ENCODE data around the gene HOMER1.

Gene HOMER1, protein sequence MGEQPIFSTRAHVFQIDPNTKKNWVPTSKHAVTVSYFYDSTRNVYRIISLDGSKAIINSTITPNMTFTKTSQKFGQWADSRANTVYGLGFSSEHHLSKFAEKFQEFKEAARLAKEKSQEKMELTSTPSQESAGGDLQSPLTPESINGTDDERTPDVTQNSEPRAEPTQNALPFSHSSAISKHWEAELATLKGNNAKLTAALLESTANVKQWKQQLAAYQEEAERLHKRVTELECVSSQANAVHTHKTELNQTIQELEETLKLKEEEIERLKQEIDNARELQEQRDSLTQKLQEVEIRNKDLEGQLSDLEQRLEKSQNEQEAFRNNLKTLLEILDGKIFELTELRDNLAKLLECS
- long read RNA-seq, donor 1 = 0 reads
- long read RNA-seq, donor 2, full-length matches to known transcripts = 2 of 2 reads
- long read RNA-seq, donor 2, partial matches to known transcripts = 0 of 2 reads
- long read RNA-seq, donor 2, other reads (novel, unspliced or antisense) = 0 of 2 reads
- long read RNA-seq, donor 3 = 0 reads
- long read RNA-seq, donor 4, full-length matches to known transcripts = 2 of 2 reads
- long read RNA-seq, donor 4, partial matches to known transcripts = 0 of 2 reads
- long read RNA-seq, donor 4, other reads (novel, unspliced or antisense) = 0 of 2 reads
- long read RNA-seq, donor 5, full-length matches to known transcripts = 5 of 5 reads
- long read RNA-seq, donor 5, partial matches to known transcripts = 0 of 5 reads
- long read RNA-seq, donor 5, other reads (novel, unspliced or antisense) = 0 of 5 reads
- long read RNA-seq, donor 6, full-length matches to known transcripts = 4 of 4 reads
- long read RNA-seq, donor 6, partial matches to known transcripts = 0 of 4 reads
- long read RNA-seq, donor 6, other reads (novel, unspliced or antisense) = 0 of 4 reads
- long read RNA-seq, donor 7, full-length matches to known transcripts = 3 of 3 reads
- long read RNA-seq, donor 7, partial matches to known transcripts = 0 of 3 reads
- long read RNA-seq, donor 7, other reads (novel, unspliced or antisense) = 0 of 3 reads
- long read RNA-seq, donor 8, full-length matches to known transcripts = 4 of 4 reads
- long read RNA-seq, donor 8, partial matches to known transcripts = 0 of 4 reads
- long read RNA-seq, donor 8, other reads (novel, unspliced or antisense) = 0 of 4 reads

DNA sequence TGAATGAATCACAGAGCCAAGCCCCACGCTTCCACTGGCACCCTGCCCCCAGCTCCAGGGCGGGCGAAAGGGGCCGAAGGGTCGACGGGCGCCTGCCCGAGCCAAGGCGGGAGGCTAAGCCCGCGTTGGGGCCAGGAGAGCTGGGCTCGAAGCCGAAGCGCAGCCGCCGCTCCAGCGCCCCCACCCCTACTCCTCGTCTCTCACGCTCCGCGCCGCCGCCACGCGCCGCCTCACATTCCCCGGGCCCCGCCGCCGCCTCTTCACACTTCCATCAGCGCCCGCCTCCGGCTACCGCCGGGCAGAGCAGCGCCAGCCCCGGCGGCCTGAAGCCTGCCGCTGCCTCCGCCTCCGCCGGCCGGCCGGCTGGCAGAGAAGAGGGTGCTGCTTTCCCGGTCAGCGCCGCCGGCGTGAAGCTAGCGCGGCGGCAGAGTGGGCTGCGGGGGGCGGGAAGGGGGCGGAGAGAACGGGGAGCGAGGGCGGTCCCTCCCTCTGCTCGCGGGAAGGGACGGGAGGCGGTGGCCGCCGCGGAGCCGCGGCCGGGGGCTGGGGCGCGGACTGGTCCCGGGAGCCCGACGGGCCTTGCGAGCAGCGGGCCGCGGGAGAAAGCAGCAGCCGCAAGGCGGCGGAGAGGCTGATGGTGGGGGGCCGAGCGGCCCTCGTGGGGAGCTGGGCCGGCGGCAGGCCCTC, at the start of gene HOMER1:
Gene HOMER1 (minus strand): TSS at position 431 of the 687 bp plus-strand sequence. CDS start 1,360 bp downstream, outside the sequence.
- DNase-seq = peak; percentile 97

DNA sequence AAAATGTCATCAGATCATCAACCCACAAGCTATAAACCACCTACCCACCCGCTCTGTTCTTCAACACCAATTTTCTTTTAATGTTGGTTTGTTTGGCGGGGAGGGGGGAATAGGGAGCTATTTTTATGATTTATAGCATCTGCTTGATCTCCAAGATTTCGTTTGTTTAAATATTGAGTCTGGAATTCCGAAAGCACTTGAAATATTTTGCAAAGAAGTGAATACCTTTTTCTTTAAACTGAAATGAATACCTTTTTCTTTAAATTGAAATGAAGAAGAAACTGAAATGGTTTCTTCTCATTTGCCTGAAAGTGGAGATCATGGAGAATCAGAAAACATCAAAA, 49.3 kb upstream of the HOMER1 start:
- no peak for DNase-seq

DNA sequence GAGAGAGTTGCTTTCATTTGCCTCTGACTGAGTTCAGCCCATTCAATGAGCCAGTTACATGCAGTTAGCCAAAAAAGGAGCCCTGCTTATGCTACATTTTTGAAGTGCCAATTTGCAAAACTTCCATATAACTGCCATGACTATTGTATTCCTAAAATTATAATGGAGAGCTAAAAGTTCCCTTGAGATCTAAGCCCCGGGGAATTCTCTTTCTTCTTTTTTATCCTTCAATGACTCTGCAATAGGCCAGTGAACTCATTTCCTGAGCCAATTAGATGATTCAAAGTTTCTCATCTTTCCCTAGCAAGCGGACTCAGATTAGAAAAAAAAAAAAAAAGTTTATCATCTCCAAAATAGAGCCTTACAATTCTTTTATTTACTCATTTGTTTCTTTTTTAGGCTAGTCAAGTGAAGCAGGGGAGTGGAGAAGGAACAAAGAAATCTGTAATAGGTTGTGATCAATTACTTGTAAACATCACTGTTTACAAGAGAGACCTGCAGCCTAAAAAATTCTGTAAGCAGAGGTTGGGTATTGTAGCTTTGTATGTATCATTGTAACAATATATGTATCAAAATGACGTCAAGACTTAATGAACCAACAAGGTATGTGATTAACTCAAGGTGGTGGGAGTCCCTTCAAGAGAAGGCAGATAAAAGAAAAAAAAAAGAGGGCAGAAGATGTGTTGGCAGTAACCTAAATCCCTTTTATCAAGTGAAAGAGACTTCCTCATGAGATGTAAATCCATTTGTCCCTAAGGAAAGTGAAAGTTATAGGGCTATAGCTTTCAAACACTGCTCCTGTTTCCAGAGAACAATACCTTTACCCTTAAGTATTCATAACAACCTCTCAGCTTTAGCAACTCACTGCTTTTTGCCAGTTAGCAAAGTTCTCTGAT, 48.7 kb upstream of the HOMER1 start:
- no peak for DNase-seq

DNA sequence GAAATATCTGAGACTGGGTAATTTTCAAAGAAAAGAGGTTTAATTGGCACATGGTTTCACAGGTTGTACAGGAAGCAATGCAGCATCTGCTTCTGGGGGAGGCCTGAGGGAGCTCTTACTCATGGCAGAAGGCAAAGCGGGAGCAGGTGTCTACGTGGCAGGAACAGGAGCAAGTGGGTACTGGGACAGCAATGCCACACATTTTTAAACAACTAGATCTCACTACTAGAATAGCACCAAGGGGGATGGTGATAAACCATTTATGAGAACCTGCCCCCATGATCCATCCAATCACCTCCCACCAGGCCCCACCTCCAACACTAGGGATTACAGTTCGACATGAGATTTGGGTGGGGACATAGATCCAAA, 47.6 kb upstream of the HOMER1 start:
- DNase-seq = no peak

DNA sequence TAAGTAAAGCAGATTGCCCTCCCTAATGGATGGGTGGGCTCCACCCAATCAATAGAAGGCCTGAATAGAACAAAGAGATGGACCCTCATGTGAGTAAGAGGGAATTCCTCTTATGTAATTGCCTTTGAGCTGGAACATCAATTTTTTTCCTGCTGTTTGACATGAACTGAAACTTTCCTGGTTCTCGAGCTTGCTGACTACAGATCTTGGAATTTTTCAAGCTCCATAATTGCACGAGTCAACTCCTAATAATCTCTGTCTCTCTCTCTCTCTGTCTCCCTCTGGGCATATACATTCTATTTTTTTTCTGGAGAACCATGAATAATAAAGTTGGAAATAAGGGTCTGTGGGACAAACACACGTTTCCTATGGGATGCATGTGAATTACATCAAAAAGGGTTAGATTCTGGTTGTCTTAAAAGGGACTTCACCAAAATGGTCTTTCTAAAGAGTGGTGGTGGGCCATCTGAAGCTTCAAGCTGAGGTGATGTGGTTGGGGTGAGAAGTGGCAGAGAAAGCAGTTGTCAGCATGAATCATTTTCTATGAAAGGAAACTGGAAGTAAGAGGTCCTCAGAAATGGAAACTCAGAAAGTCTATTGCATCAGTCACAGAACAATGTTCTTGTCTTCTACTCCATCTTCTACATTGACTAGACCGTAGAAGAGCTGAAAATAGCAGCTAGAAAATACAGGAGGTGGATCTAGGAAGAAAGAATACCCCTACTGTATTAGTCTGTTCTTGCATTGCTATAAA, 47.0 kb upstream of the HOMER1 start:
- no peak for DNase-seq

DNA sequence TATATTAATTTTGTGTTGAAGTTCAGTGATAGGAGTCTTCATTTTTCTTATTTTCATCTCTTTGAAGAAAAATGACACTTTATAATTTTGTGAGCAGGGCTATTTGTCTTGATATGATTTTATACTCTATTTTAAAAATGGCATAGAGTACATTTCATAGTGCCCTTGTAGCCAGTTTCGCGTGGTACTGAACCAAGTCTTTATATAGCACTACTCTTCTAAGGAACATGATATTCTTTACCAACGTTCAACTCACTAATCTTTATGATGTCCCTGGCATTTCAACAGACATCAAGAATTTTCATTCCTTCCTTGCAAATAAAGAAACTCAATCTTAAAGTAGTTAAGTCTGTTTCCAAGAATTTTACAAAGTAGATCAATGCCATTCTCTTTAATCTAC, 41.5 kb upstream of the HOMER1 start:
- DNase-seq = no peak

DNA sequence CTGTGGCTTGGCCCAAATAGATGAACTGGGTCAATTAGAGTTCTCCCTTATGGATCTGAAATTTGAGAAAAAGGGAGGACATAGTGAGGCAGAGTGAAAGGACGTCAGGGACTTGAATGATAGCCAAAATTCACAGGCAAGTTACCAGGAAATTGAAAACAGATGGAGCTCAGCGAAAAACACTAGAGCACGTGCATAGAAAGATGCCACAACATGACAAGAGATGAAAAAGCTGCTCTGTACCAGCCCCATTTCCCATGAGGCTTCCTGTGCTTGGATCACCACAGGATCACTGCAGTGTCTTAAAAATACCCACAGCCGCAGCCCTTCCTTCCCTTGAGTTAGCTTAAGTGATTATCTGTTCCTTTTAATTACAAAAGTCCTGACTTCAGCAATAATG, 39.0 kb upstream of the HOMER1 start:
- DNase-seq = no peak

DNA sequence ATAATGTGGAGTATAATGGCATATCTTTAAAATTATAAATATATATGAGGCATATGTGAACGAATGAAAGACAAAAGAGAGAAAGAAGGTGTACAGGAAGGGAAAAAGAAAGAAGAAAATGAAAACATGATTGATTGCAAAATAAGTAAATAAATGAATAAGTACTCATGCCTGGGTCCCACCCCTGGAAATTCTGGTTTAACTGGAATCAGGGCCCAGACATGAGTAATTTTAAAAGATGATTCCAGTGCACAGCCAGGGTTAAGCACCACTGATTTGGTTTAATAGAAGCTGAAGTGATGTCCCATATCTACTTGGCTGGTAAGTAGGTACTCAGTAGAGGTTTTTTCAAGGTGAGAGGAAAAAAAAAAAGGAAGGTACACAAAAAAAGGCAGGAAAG, 34.0 kb upstream of the HOMER1 start:
- no peak for DNase-seq

DNA sequence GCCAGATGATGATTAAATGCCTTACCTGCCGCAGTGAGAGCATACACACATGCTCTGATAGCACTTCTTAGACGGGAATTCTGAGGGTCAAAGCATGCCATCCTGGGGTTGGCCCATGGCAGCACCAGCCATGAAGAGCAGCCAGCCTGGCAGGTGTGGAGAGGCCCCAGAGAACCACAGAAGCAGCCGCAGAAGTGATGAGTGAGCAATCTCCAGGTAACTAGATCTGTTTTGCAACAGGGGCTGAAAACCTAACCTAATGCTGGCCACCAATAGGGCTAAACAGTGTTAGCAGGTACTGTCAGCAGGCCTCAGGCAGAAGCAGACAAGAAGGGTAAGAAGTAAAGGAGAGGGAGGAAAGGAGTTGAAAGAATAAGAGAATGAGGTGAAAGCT, 33.5 kb upstream of the HOMER1 start:
- no peak for DNase-seq

DNA sequence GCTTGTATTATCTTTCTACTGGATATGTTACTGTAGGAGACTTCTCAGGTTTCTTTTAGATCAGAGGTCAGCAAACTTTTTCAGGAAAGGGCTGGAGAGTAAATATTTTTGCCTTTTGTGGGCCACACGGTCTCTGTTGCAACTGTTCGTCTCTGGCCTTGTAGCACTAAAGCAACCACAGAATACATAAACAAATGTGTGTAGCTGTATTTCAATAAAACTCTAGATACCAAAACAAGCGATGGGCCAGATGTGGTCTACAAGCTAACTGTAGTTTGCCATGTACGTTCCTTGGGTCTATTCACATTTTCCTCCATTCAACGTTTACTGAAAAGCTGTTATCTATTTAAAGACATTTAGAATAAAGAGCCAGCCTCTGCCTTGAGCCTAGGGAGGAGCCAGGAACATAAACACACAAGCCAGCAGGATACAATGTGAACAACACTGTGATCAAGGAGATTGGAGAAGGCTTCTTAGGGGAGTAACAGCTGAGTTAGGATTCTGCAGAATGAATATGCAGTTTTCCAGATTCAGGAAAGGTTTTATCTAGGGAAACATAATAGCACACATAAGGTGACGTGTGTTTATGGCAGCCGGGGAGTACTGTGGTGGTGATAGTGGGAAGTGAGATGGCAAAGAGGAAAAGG, 33.0 kb upstream of the HOMER1 start:
- no peak for DNase-seq

DNA sequence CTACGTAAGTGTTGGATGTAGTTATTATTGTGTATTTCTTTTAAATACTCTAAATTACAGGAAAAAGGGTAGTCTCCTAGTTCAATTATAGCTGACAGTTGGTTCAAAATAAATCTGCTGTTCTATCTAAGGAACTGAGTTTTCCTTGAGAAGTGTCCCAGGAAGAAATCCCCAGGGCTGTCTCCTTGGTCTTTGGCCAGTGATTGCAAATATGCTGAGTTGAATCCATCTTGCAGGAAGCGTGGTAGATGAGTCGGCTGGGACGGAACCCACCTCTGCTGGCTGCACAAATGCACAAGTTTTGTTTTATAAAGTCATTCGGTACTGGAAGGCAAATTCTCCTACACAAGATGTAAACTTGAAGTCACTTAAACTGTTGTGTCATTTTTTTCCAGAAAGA, 30.2 kb upstream of the HOMER1 start:
- no peak for DNase-seq

DNA sequence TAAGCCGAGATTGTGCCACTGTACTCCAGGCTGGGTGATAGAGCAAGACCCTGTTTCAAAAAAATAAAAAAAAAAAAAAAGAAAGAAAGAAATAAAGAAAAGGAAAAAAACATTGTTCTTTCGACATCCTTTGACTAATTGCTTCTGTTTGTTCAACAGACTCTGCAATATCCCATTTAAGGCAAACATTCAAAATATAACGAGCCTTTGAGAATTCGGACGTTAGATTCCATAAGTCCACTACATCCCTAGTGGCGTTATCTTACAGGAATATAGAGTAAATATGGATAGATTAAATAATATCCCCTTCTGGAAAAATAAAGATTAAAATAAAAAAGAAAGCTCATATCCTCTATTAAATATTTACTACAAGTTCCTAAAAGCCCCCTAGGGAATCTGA, 27.0 kb upstream of the HOMER1 start:
- DNase-seq = no peak

DNA sequence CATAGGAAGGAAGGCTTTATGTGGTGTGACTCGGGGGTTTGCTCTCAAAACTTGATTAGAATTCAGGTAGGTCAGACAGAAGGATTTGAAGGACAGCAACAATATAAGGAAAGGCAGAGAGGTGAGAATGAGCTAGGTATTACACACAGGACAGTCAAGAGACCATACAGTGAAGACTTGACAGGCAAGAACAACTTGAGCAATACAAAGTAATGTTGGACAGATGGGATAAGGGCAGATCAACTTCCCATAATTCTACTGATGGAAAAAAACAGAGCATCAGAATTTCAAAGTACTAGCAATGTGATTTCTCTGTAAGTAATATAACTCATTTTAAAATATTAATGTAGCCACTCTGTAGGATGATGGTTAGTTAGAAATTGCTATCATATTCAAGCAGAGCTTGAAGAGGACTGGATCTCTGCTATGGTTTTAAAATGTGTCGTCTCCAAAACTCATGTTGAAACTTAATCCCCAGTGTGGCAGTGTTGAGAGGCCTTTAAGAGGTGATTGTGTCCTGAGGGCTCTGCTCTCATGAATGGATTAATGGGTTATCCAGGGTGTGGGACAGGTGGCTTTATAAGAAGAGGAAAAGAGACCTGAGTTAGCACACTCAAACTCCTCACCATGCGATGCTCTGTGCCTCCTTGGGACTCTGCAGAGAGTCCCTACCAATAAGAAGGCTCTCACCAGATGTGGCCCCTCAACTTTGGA, 22.4 kb upstream of the HOMER1 start:
- no peak for DNase-seq

DNA sequence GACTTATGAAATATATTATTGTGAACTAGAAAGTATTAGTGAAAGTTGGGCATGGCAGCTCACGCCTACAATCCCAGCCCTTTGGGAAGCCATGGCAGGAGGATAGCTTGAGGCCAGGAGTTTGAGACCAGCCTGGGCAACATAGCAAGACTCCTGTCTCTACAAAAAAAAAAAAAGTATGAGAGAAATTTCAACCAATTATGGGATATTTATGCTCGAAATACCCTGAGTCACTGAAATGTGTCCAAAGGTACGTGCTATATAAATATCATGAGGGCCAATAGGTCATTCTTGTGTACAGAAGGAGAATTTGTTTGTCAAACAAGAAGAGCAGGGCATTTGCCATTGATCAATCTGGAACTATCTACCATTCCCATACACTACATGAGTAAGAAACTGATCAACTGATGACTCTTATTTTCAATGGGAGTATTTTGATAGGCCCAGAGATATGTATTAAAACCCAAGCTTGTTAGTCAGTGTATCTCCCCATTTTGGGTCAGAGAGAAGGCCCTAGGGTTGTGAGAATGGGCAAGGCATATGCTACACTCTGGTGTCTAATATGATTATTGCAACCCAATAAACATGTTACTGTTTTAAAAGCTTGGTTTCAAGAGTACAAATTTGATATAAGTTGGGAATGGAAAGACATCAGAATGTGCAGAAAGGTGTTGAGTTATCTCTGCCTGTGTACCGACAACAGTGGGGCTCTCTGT, 21.7 kb upstream of the HOMER1 start:
- DNase-seq = no peak

DNA sequence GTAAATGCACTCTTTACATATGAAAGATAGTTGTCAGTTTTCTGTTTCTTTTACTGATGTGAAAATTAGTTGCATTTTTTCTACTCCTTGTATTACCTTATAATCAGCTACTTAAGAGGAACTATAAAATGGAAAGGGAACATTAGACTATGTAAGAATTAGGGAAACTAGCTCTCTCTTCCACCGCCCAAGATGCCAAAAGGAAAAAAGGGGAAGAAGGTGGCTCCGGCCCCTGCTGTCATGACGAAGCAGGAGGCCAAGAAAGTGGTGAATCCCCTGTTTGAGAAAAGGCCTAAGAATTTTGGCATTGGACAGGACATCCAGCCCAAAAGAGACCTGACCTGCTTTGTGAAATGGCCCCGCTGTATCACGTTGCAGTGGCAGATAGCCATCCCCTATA, 15.2 kb upstream of the HOMER1 start:
- no peak for DNase-seq

DNA sequence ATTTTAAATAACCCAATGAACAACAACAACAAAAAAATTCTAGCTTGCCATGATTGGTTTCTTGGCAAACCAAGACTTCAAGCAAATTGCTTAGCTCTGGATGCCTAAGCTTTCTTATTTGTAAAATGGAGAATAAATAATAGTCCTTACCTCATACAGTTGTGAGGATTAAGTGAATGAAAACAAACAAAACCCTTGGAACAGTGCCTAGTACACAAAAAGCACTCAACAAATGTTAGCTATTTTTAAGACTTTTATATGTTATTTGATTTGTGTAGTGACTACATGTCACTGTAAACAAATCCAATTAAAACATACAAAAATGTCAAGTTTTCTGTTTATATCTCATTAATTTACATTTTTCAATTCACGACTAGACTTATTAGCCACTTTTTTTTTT, 13.5 kb upstream of the HOMER1 start:
- DNase-seq = no peak

DNA sequence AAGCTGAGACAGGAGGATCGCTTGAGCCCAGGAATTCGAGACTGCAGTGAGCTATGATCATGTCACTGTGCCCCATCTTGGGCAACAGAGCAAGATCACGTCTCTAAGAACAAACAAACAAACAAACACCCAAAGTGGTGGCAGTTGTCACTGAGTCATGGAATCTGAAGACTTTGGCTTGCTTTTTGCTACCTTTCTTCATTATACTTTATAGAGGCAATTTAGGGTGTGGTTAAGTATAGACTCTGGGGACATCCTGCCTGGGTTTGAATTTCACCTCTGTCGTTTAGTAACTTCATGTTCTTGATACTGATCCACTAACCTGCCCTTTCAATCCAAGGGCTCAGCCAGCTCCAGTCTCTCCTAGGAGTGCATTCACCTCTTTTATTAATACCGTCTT, 13.0 kb upstream of the HOMER1 start:
- no peak for DNase-seq

DNA sequence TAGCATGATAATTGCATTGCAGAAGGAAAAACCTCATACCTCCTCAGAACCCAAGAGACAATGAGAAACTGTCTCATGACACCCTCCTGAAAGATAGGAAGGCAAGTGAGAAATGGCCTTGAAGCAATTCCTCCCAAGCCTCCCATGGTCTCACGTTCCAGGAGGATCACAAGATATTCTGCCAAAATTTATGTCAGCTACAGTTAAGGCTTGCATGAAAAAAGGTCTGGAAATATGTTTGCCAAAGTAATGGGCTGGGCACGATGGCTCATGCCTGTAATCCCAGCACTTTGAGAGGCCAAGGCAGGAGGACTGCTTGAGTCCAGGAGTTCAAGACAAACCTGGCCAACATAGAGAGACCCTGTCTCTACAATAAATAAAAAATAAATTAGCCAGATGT, 12.6 kb upstream of the HOMER1 start:
- DNase-seq = no peak

DNA sequence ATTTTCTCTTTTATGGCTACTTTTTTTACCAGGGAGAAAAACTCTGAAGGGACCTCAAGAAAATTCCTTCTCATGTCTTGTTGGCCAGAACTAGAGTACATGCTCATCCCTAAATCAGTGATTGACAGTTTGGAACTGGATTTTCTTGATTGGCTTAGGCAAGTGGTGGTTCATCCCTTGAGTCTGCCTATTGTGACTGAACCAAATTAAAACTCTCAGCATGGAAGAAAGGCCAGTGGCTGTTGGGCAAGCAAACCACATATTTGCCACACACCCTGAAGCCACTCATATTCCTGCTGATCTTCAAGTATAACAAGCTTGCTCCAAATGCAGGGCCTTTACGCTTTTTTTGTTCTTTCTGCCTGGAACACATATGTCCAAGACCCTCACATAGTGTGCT, 7.2 kb upstream of the HOMER1 start:
- DNase-seq = no peak
